Activated CD8-positive, alpha-beta T cell treated with anti-CD3 and anti-CD28 coated beads for 36 hours (primary cell): ENCODE data around the gene TRAPPC2L. TPM values are rescaled to one million over a fixed set of nuclear protein-coding genes. Genes with fewer than 3 reads are reported as not detected.
A peak's percentile ranks its signal among the peaks of the same experiment; 100 is the strongest.

Source experiments
- ATAC-seq: fragments of 200-7000 bp; cut with Tn5 transposase; one replicate; pipeline ENCODE4 v1.10.0; 2021; ENCODE audit warnings: mild to moderate bottlenecking, moderate library complexity
- CTCF ChIA-PET: fragments of 350-600 bp; sonication (Branson Sonifier 250); formaldehyde crosslinking; loops from one replicate; lab custom pipeline; 2021; ENCODE audit warnings: antibody characterized with exemption; lab: Charles Lee
- POLR2A ChIA-PET: fragments of 350-600 bp; sonication (Branson Sonifier 250); formaldehyde crosslinking; loops from one replicate; lab custom pipeline; 2021; ENCODE audit warnings: antibody characterized with exemption; lab: Charles Lee
- DNase-seq: peaks from one replicate; pipeline ENCODE4 v3.0.0-alpha.2; 2020
- H3K27ac Mint-ChIP-seq: one replicate; pipeline ENCODE4 v1.8.0; 2021; ENCODE audit warnings: mild to moderate bottlenecking, mixed read lengths
- H3K27me3 Mint-ChIP-seq: one replicate; pipeline ENCODE4 v1.8.0; 2021; ENCODE audit warnings: mixed read lengths
- H3K36me3 Mint-ChIP-seq: one replicate; pipeline ENCODE4 v1.8.0; 2021; ENCODE audit warnings: low read depth, mixed read lengths
- H3K4me1 Mint-ChIP-seq: one replicate; pipeline ENCODE4 v1.8.0; 2021; ENCODE audit warnings: low read depth, mixed read lengths
- H3K4me3 Mint-ChIP-seq: one replicate; pipeline ENCODE4 v1.8.0; 2021; ENCODE audit warnings: mild to moderate bottlenecking, moderate library complexity, mixed read lengths
- H3K9me3 Mint-ChIP-seq: one replicate; pipeline ENCODE4 v1.8.0; 2021; ENCODE audit warnings: mixed read lengths
- intact Hi-C: fragments of 100-400 bp; cut with micrococcal nuclease; formaldehyde crosslinking; loops from one replicate; pipeline ENCODE4 v1.10.0; 2022
- total RNA-seq, 2 experiments: library from RNA; stranded (reverse); gene quantifications; one replicate each; pipeline ENCODE4 v1.2.3, GENCODE V29; 2021
- TF ChIP-seq, protein P1 (sequence below): fragments of 200-600 bp; IDR thresholded peaks from one replicate; pipeline ENCODE4 v1.8.0; 2022; ENCODE audit warnings: antibody characterized with exemption, mild to moderate bottlenecking

TRAPPC2L gene
- total RNA-seq, 2 experiments from 2014 or later = 56.4 to 61.9 TPM

DNA sequence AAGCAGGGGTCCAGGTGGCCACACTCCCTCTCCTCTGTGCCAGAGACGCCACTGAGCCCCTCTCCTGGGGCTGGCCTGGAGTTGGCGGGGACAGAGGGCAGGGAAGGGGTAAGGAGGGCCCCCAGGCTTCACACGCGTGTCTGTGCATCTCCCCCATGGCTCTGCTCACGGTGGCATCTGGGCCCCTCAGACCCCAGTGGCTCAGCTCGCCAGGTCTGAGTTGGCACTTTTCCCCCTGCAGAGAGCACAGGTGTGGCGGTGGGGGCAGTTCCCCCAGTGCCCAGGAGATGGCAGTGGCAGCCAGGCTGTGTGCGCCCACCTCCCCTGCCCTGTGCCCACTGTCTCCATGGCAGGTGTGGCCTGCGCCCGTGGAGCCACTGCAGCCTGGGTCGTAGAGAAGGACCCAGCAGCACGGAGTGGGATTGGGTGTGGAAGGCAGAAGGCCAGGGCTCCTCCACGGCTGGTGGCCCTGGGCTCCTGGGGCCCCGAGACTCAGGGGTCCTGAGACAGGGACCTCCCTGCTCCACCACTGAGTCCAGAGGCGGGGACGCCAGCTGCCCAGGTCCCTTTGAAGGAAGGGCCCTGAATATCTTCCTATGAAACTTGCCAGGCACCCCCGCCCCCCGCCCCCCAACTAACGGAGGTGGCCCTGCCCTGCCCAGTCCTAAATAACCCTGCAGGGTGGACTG lies 40.9 kb upstream of the TRAPPC2L start:
- no peaks in the 10 kb centered on the region for H3K27me3 Mint-ChIP-seq
- H3K4me1 Mint-ChIP-seq = peaks cover 4% of the 10 kb centered on the region
- CTCF ChIA-PET = interaction anchor here (0.7 to 6.1 kb wide), 5 partner anchors 11 to 351 kb away, joined by 3 to 66 read pairs (median 3); partner anchors contain the start of genes GALNS and TRAPPC2L
- ATAC-seq (peak; percentile 32), DNase-seq (peak; percentile 72)
- no peak overlapping the region for H3K27ac Mint-ChIP-seq
- POLR2A ChIA-PET = no interaction called here
- TF ChIP-seq, protein P1, sequence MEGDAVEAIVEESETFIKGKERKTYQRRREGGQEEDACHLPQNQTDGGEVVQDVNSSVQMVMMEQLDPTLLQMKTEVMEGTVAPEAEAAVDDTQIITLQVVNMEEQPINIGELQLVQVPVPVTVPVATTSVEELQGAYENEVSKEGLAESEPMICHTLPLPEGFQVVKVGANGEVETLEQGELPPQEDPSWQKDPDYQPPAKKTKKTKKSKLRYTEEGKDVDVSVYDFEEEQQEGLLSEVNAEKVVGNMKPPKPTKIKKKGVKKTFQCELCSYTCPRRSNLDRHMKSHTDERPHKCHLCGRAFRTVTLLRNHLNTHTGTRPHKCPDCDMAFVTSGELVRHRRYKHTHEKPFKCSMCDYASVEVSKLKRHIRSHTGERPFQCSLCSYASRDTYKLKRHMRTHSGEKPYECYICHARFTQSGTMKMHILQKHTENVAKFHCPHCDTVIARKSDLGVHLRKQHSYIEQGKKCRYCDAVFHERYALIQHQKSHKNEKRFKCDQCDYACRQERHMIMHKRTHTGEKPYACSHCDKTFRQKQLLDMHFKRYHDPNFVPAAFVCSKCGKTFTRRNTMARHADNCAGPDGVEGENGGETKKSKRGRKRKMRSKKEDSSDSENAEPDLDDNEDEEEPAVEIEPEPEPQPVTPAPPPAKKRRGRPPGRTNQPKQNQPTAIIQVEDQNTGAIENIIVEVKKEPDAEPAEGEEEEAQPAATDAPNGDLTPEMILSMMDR = peak; percentile 90
- H3K36me3 Mint-ChIP-seq = peaks cover under 1% of the 10 kb centered on the region
- no peaks in the 10 kb centered on the region for H3K9me3 Mint-ChIP-seq
- no peak overlapping the region for H3K4me3 Mint-ChIP-seq
- intact Hi-C loops = no loop called here

DNA sequence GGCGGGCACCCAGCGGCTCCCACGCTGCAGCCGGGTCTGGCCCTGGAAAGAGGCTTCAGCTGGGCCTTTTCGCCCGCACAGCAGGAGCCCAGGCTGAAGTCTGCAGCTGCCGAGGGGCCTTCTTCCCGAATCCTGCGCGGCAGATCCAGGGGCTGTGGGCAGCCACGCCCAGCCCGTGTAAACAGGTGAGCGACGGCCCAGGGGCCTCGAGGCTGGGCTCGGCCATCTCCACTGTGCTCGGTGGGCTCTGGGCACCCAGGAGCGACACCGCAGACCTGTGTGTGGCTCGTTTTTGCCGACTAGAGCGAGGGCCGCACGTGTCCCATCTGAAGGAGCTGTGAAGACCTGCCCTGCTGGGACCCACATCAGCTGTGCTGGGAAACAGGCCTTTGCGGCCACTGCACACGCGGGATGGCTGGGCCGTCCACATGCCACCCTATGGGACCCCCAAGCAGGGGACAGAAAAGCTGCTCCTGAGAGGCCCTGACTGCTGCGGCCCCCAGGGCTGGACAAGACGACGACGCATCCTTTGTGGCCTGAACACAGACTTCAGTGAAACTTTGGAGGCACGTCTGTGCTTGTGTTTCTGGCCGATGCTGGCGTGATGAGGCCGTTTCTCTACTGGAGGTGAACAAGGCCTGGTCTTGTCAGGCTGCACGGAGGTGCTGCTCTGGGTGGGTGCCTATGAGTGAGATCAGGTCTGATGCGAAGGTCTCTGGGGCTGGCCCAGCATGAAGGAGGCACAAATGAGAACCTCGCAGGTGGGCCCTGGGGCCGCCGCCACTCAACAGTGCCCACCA lies 40.0 kb upstream of the TRAPPC2L start:
- H3K36me3 Mint-ChIP-seq = no peaks in the 10 kb centered on the region
- TF ChIP-seq, protein P1 = no peak
- DNase-seq (no peak), ATAC-seq (no peak)
- peaks cover 3% of the 10 kb centered on the region for H3K4me1 Mint-ChIP-seq
- H3K27ac Mint-ChIP-seq = no peak overlapping the region
- ChIA-PET POLR2A (interaction anchor here (1.1 kb wide), 1 partner anchor 41 kb away, joined by 3 read pairs; no protein-coding TSS in a partner anchor), CTCF (interaction anchor here (0.8 to 6.1 kb wide), 2 partner anchors 40 to 41 kb away, joined by 4 to 66 read pairs; partner anchors contain the start of genes GALNS and TRAPPC2L)
- H3K9me3 Mint-ChIP-seq = no peaks in the 10 kb centered on the region
- intact Hi-C loops = no loop called here
- no peaks in the 10 kb centered on the region for H3K27me3 Mint-ChIP-seq
- H3K4me3 Mint-ChIP-seq = no peak overlapping the region

DNA sequence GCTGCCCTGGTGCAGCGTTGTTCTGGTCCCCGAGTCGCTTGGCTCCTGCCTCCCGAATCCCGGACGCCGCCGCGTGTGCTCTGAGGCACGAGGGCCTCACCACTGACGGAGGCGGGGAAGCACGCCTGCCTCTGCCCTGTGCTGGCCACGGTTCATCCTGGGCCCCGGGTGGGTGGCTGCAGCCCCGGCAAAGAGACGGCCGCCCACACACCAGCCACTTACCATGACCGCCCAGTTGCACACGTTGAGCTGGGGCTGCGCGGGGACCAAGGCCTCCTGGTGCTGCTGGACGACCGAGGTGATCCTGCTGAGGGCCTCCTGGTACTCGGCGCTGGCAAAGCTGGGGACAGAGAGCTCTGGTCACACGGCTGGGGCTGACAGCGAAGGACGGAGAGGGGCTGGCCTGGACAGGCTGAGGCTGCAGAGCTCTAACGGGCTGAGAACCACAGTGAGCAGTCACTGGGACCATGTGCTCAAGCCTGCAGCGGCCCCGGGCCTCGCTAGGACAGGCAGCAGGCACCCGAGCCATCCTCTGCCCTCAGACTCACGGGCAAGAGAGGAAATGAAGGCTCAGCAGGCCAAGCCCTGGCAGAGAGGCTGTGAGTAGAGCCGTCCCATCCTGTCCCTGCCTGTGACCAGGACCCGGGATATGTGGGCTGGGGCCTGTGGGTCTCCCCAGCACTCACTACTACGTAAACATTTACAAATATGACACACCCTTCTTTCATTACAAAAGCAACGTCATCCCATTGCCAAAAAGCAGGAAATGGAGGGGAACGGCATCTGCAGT lies 38.9 kb upstream of the TRAPPC2L start:
- no peaks in the 10 kb centered on the region for H3K36me3 Mint-ChIP-seq
- ATAC-seq (no peak), DNase-seq (no peak)
- no peaks in the 10 kb centered on the region for H3K27me3 Mint-ChIP-seq
- ChIA-PET POLR2A (interaction anchor here (0.6 to 1.2 kb wide), 4 partner anchors 34 to 110 kb away, joined by 3 read pairs; no protein-coding TSS in a partner anchor), CTCF (interaction anchor here (0.8 kb wide), 1 partner anchor 39 kb away, joined by 4 read pairs; the partner anchor contains the start of genes GALNS and TRAPPC2L)
- peaks cover 2% of the 10 kb centered on the region for H3K4me1 Mint-ChIP-seq
- no peak overlapping the region for H3K27ac Mint-ChIP-seq
- no peak overlapping the region for H3K4me3 Mint-ChIP-seq
- intact Hi-C loops = no loop called here
- TF ChIP-seq, protein P1 = no peak
- H3K9me3 Mint-ChIP-seq = no peaks in the 10 kb centered on the region

DNA sequence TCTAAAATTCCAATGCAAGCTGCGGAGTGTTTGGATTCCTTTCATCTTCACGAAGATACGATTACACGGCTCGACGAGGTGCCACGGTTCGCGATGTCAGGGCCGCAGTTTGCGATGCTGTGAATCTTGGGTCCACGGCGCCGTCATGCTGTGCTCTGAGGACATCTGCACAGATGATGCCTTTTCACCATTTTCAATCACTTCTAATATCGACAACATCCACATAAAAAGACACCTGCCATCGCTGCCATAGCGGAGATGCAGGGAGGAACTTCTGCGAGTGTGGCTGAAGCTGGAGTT lies 38.4 kb upstream of the TRAPPC2L start:
- POLR2A ChIA-PET = interaction anchor here (0.9 to 1.2 kb wide), 2 partner anchors 33 to 35 kb away, joined by 3 read pairs; no protein-coding TSS in a partner anchor
- ATAC-seq = no peak
- no peaks in the 10 kb centered on the region for H3K36me3 Mint-ChIP-seq
- no peak overlapping the region for H3K27ac Mint-ChIP-seq
- TF ChIP-seq, protein P1 = no peak
- no peaks in the 10 kb centered on the region for H3K27me3 Mint-ChIP-seq
- CTCF ChIA-PET = no interaction called here
- no peaks in the 10 kb centered on the region for H3K9me3 Mint-ChIP-seq
- peaks cover 2% of the 10 kb centered on the region for H3K4me1 Mint-ChIP-seq
- no peak overlapping the region for H3K4me3 Mint-ChIP-seq
- no peak for DNase-seq
- intact Hi-C loops = no loop called here
